Bone marrow (tissue), 2 donors: ENCODE data around the gene INO80.

Source experiments
- DNase-seq, 2 donors: peaks; one replicate each; lab custom pipeline; 2025; lab: John Stamatoyannopoulos, UW

The INO80 gene

DNA sequence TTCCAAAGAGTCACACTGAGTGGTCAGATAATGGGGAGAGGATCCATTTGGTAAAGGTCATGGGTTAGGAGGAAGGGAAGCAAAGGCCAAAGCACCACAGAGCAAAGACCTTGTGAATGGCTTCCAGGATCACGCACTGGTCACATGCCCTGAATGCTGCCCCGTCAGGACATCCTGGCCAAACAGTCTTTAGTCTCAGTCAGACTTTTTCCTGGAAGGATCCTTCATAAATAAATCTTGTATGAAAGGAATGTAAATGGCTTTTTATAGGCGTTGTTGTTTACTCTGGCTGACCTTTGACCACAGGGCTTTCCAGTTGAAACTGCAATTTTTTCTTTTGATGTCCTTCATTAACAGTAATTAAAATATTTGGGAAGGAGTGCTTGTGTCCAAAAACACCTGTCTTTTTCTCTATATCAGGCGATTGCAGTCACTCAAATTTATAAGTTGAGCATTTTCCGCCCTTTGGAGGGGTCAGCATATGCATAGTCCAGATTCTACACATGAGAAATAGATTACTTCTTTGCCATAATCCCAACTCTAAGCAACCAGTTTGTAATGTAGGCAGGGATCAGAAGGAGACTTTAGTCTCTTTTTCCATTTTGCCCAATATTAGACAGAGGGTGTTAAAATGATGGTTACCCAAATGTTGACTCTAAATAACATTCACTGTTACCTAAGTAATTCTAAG, 114.4 kb downstream of the INO80 start:
- DNase-seq: no peak

DNA sequence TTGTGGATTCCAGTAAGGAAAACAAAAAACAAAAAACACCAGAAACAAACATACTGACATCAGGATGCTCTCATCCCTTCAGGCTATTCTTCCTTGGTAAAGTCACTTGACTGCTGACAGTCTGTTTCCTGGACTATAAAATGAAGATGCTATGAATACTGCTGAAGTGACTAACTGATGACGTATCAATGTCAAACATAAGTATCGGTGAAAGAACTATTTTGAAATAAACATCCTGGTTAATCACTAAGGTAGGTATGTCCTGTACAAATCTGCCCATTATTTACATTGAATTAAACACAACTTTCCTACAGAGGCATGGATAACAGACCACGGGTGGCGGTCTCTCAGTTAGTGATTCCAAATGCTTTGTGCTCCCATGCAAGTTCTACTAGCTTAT, 116.9 kb downstream of the INO80 start:
- no peak for DNase-seq

DNA sequence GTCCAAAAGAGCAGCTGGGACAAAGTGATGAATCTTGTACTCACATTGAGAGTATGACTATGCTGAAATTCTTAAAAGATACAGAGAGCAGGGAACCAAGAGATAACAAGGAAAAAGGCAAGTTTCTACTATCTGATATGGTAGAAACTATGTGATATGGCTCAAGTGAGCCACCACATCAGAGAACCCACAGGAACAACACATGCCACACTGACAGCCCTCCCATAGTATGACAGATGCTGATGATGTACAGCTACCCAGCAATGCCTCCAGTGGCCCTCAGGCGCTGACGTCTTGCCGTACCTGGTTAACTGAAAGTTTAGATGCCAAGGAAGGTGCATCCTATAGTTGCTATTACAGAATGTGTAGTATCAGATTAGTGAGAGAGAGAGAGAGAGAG, 120.4 kb downstream of the INO80 start:
- DNase-seq: no peak

DNA sequence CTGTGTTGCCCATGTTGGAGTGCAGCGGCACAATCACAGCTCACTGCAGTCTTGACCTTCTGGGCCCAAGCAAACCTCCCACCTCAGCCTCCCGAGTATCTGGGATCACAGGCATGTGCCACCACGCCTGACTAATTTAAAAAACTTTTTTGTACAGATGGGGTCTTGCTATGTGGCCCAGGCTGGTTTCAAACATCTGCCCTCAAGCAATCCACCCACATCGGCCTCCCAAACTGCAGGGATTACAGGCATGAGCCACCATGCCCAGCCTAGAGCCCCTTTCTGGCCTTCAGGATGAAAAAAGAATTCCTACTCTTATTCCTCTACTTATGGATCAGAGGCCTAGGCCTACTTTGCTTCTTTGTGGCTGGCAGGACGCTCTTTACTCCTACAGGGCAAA, 123.3 kb downstream of the INO80 start:
- DNase-seq: no peak

GRCh38 chr15:40992241-40992741, 123.8 kb downstream of the INO80 start:
- no peak for DNase-seq

GRCh38 chr15:40991355-40991754, 124.7 kb downstream of the INO80 start:
- DNase-seq: no peak

DNA sequence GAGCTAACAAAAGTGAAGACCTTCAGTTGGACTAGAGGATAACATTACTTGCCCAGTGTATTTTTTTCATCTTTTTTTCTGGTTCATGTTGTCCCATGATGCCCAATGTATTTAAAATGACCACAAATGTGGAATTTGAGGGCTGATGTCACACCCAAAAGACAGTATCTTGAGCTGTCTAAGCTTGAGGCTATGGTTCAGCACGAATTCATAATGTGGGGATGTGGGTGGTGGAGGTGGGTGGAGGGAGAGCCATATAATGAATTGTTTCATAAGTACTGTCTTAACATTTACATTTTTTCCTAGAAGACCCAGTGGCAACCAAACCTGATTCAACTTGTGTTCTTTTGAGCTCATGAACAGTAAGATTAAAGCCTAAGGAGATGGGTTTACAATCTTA, 125.3 kb downstream of the INO80 start:
- no peak for DNase-seq

DNA sequence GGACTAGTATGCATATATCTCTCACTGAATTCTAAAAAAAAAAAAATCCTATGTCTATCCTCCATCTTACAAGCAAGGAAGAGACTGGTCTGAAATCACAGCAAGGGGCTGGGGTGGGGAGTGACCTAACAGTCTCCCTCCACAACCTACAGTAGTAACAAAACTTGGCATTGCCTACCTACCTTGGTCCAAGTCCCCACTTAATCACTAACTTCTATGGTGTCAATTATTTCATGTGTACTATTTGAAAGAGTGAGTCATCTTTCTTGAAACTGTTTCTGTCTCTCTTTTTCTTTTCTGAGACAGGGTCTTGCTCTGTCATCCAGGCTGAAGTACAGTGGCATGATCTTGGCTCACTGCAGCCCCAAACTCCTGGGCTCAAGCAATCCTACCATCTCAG, 126.0 kb downstream of the INO80 start:
- DNase-seq: no peak

DNA sequence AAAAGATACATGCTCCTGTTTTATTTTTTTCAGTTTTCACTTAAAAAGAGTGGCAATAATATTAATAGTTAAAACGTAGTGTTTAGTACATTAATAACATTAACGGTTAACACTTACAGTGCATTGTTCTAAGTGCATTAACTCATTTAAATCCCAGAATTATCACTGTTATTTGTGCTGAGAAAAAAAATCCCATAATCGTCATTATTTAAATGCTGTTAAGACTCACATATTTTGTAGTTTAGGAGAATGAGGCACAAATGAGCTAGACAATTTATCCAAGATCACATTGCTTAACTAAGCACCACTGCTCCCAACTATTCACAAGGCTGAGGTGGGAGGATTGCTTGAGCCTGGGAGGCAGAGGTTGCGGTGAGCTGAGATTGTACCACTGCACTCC, 127.9 kb downstream of the INO80 start:
- DNase-seq: no peak

DNA sequence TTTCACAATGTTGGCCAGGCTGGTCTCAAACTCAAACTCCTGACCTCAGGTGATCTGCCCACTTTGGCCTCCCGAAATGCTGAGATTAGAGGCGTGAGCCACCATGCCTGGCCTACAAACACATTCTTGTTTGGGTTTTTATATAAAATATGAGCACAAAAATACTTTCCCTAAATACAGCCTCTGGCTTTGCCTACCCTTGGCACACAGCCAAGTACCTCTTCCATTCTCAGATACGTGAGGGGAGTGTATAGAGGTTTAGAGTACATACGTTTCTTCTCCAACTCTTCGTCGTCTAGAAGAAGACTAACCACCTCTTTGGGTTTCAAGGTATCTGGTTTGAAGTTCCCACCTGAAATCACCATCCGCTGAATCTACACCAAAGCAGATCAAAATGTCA, 129.3 kb downstream of the INO80 start:
- DNase-seq: no peak

DNA sequence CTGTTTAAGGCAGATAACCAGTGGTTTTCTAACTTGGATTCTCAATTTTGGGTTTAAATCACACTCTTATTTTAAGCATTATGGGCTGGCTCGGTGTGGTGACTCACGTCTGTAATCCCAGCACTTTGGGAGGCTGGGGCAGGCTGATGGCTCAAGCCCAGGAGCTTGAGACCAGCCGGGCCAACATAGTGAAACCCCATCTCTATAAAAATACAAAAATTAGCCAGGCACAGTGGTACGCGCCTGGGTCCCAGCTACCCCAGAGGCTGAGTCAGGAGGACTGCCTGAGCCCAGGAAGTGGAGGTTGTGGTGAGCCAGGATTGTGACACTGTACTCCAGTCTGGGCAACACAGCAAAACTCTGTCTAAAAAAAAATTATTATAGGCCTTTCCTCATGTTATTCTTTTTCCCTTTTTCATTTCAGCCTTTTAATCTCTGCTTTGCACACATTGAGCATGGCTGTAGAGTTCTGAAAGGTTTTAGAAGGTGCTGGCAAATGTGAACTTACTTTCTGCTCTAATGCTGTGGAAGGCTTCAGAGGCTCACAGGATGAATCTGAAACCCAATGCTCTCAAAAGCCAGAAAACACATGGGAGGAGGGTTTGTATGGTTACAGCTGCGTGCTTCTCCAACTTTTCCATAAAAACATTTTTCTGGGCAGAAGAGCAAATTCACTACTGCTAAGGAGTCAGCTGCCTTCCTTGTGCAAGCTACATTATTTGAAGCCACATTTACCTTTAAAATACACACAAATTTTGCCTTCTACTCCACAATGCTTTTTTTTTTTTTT, 130.3 kb downstream of the INO80 start:
- DNase-seq: no peak

GRCh38 chr15:40984964-40985363, 131.1 kb downstream of the INO80 start:
- no peak for DNase-seq

GRCh38 chr15:40984406-40984805, 131.7 kb downstream of the INO80 start:
- no peak for DNase-seq

DNA sequence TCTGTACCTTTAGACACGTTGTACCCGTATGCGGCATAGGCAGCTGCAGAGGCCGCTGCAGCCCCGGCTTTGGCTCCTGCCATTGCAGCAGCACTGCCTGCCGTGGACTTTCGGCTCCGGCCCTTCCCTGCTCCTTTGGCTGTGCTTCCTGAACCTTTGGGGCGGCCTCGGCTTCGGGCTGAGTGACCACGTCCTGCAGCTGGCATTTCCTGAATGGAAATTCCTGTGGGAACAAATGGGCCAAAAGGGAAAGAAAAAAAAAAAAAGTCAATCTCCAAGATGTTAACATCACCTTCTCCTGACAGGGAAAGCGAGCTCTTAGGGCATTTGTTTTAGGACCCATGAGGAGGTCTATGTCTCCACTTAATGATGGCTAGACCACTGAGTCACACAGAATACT, 133.2 kb downstream of the INO80 start:
- DNase-seq: no peak

GRCh38 chr15:40981186-40981585, 134.9 kb downstream of the INO80 start:
- no peak for DNase-seq

DNA sequence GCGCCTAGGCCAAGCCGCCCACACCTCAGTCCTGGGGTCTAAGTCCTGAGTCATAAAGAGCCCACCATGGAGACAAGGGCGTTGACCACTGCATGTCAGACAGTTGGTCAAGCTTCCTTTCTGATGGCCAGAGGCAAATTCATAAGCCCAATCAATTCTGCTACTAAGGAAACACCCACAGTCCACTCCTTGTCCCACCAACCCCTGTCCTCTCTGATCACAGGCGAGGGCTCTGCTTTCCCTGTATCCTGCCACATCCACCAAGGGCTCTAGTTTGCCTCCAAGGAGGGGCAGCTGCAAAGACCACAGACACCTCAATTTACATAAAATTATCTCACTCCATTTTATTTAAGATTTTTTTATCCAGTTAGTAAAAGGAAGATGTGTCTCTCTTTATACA, 137.5 kb downstream of the INO80 start:
- no peak for DNase-seq

DNA sequence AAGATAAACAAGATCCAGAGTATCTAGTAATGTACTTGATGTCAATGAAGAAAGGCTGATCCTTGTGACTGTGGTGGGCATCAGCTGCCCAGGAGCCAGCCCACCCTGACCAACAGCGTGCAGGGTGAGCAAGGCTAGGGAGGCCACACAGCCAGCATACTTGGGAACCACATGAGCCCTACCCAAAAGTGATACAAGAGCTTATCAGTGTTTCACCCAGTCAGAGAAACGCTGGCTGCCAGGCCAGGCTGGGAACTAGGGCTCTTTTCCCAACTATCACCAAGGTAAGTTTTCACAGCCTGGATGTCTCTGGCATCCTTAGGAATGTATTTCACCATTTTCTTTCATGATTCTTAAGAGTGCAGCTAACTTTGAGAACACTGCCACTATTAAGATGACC, 137.9 kb downstream of the INO80 start:
- DNase-seq: no peak

DNA sequence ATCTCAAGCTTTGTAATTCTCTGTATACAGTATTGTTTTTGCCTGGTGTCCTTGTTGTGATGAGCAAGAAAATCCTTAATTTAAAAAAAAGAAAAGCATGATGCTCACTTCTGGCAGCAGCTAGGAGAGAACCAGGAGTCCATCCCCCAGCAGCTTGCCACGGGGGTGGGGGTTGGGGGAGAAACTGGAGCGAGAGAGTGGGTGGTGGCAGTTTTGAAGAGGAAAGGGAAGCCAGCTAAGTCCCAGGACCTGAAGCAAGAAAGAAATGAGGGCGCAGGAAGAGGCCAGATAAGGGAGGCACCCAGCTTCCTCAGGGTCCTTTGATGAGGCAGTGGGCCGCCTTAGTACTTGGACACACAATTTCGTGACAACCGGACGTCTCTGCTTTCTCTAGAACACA, 139.3 kb downstream of the INO80 start:
- no peak for DNase-seq

- DNase-seq: no peak
Measured at GRCh38 chr15:40974879-40975278, 141.2 kb downstream of the INO80 start.

DNA sequence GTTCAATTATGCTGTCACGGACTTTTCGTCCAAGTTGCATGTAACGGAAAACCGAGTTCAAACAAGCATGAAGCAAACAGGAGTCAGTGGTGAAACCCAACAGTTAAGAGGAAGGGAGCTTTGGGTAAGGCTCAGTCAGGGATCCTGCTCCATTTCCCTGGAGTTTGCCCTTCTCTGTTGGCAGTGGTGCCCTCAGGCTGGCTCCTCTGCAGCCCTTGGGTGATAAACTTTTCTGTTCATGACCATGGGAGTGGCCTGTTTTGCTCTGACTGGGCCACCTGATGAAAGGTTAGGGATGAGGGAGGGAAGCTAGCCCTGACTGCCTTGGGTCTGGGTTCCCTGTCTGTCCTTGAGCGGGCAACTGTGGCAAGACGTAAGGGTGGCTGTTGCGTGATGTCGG, 146.7 kb downstream of the INO80 start:
- no peak for DNase-seq

DNA sequence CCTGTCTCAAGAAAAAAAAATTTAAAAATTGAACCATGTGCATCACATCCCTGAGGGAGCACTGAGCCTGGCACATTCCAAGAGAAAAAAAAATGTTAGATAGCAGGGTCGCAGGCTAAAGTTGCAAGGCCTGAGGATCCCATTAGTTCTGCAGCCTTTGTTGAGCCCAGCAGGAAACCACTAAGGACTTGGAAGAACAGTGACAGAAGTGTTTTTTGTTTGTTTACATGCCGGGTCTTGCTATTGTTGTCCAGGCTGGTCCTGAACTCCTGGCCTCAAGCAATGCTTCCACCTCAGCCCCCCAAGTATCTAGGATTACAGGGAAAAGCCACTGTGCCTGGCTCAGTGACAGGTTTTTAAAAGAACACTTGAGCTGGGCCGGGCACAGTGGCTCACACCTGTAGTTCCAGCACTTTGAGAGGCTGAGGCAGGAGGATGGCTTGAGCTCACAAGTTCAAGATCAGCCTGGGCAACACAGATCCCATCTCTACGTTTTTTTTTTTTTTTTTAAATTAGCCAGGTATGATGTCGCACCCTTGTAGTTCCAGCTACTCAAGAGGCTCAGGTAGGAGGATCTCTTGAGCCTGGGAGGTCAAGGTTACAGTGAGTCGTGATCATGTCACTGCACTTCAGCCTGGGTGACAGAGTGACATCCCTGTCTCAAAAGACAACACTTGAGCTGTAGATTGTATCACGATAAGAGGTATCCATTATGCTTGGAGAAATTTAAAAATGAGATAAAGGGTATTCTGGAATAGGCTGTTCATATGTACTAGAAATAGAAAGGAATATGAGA, 147.6 kb downstream of the INO80 start:
- DNase-seq: no peak

- no peak for DNase-seq
Measured at GRCh38 chr15:40964634-40965033, 151.4 kb downstream of the INO80 start.

DNA sequence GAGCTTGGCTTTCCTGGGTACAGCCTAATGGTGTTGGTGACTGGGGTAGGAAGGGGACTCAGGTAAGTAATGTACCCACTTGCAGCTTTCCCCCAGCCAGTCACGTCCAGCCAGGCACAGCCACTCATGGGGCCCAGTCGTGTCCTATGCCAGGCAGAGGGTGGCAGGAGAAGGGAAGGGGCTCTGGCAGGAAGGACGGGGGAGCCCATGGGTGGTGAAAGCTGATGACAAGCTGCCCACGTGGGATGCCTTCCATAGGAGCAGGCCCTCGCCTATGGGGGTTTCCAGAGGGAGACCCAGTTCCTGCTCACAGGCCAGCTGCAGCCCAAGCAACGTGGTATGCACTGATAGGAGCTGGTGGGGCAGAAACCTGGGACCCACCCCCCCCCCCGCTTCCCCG, 152.1 kb downstream of the INO80 start:
- DNase-seq: no peak
